IMR-90 (cell line): ENCODE measurements around the gene KCNQ5. TPM values are rescaled to one million over a fixed set of nuclear protein-coding genes. Genes with fewer than 3 reads are reported as not detected.

Source experiments
- ATAC-seq: fragments of 200-7000 bp; cut with Tn5 transposase; 2 replicates; pipeline ENCODE4 v1.9.1; 2020; ENCODE audit warnings: low read depth, mild to moderate bottlenecking, moderate library complexity
- BruUV-seq: library from RNA; stranded (reverse); fragments of 400-500 nt; replicated peaks from 2 replicates; lab custom pipeline; 2021; lab: Mats Ljungman, UMichigan
- CTCF ChIA-PET: fragments of 300-600 bp; formaldehyde crosslinking; extraction: SDS; loops from one replicate; lab custom pipeline; 2021; ENCODE audit warnings: antibody characterized with exemption; lab: Yijun Ruan, JAX
- POLR2A ChIA-PET: fragments of 300-600 bp; sonication (Branson Sonifier 250); formaldehyde crosslinking; loops from one replicate; lab custom pipeline; 2022; ENCODE audit warnings: antibody characterized with exemption; ENCODE audit not compliant: unreplicated experiment; lab: Charles Lee
- DNase-seq: peaks from one replicate; pipeline ENCODE4 v3.0.0; 2013
- H2AFZ ChIP-seq: replicated peaks from 2 replicates; pipeline ENCODE3; 2013; ENCODE audit warnings: low read length, mild to moderate bottlenecking; ENCODE audit not compliant: poor library complexity
- H2AK5ac ChIP-seq: 2 replicates; pipeline ENCODE4 v1.6.1; 2013; ENCODE audit warnings: low read depth, low read length, inconsistent platforms
- H2AK9ac ChIP-seq: replicated peaks from 2 replicates; pipeline ENCODE3; 2013; ENCODE audit warnings: mild to moderate bottlenecking, low read depth, low read length, moderate library complexity; ENCODE audit not compliant: poor library complexity
- H2BK120ac ChIP-seq: 2 replicates; pipeline ENCODE4 v1.6.1; 2013; ENCODE audit warnings: low read depth, low read length, inconsistent platforms
- H2BK15ac ChIP-seq: 3 replicates; pipeline ENCODE4 v1.6.1; 2013; ENCODE audit warnings: low read depth, low read length, inconsistent platforms
- H2BK20ac ChIP-seq: 2 replicates; pipeline ENCODE4 v1.6.1; 2013; ENCODE audit warnings: low read depth, mild to moderate bottlenecking, inconsistent platforms, low read length, moderate library complexity
- H2BK5ac ChIP-seq: 2 replicates; pipeline ENCODE4 v1.6.1; 2013; ENCODE audit warnings: mild to moderate bottlenecking, low read depth, low read length, inconsistent platforms; ENCODE audit not compliant: poor library complexity, severe bottlenecking
- H3K14ac ChIP-seq: replicated peaks from 2 replicates; pipeline ENCODE4 v1.6.1; 2013; ENCODE audit warnings: low read depth, low read length, inconsistent platforms
- H3K18ac ChIP-seq: 2 replicates; pipeline ENCODE4 v1.6.1; 2013; ENCODE audit warnings: low read depth, low read length, control low read depth
- H3K23ac ChIP-seq: 2 replicates; pipeline ENCODE4 v1.6.1; 2013; ENCODE audit warnings: low read depth, low read length, inconsistent platforms
- H3K27ac ChIP-seq: 2 replicates; pipeline ENCODE4 v1.5.1; 2013; ENCODE audit warnings: mild to moderate bottlenecking, control low read depth, low read length; ENCODE audit not compliant: insufficient read depth
- H3K27me3 ChIP-seq: 2 replicates; pipeline ENCODE4 v1.6.1; 2013; ENCODE audit warnings: low read length; ENCODE audit not compliant: control insufficient read depth, insufficient read depth
- H3K36me3 ChIP-seq: 2 replicates; pipeline ENCODE4 v1.6.1; 2013; ENCODE audit warnings: low read length, mixed read lengths; ENCODE audit not compliant: control insufficient read depth, insufficient read depth
- H3K4ac ChIP-seq: 2 replicates; pipeline ENCODE4 v1.6.1; 2013; ENCODE audit warnings: low read depth, low read length, inconsistent platforms
- H3K4me1 ChIP-seq: 2 replicates; pipeline ENCODE4 v1.6.1; 2013; ENCODE audit warnings: low read length, mixed read lengths; ENCODE audit not compliant: control insufficient read depth, insufficient read depth
- H3K4me2 ChIP-seq: 2 replicates; pipeline ENCODE4 v1.6.1; 2013; ENCODE audit warnings: low read depth, mild to moderate bottlenecking, control low read depth, low read length, moderate library complexity
- H3K4me3 ChIP-seq: 2 replicates; pipeline ENCODE4 v1.5.1; 2013; ENCODE audit warnings: low read depth, mild to moderate bottlenecking, control low read depth, low read length, moderate library complexity; ENCODE audit not compliant: insufficient read depth
- H3K56ac ChIP-seq: 2 replicates; pipeline ENCODE4 v1.6.1; 2013; ENCODE audit warnings: low read length, inconsistent platforms; ENCODE audit not compliant: insufficient read depth; ENCODE audit errors: extremely low read depth
- H3K79me1 ChIP-seq, 2 experiments: 2 replicates each; pipeline ENCODE4 v1.6.1; 2013; ENCODE audit warnings: low read length in 2 of 2, inconsistent platforms in 1 of 2, low read depth in 1 of 2
- H3K9ac ChIP-seq: 2 replicates; pipeline ENCODE4 v1.6.1; 2013; ENCODE audit warnings: low read depth, low read length, control low read depth
- H3K9me1 ChIP-seq: 2 replicates; pipeline ENCODE4 v1.6.1; 2013; ENCODE audit warnings: low read length, inconsistent platforms; ENCODE audit not compliant: insufficient read depth
- H3K9me3 ChIP-seq: 2 replicates; pipeline ENCODE4 v1.6.1; 2013; ENCODE audit warnings: low read length; ENCODE audit not compliant: control insufficient read depth, insufficient read depth
- H4K20me1 ChIP-seq: 2 replicates; pipeline ENCODE4 v1.6.1; 2013; ENCODE audit warnings: low read length, inconsistent platforms; ENCODE audit not compliant: insufficient read depth
- H4K5ac ChIP-seq: 2 replicates; pipeline ENCODE4 v1.6.1; 2013; ENCODE audit warnings: mild to moderate bottlenecking, low read depth, low read length, control low read depth
- H4K8ac ChIP-seq, 2 experiments: 2 replicates each; pipeline ENCODE4 v1.6.1; 2013; ENCODE audit warnings: low read depth in 2 of 2, low read length in 2 of 2, control low read depth in 1 of 2, inconsistent platforms in 1 of 2
- H4K91ac ChIP-seq: 2 replicates; pipeline ENCODE4 v1.6.1; 2013; ENCODE audit warnings: low read depth, low read length, inconsistent platforms; ENCODE audit not compliant: insufficient read depth
- BHLHE40 ChIP-seq: fragments of 150-350 bp; IDR thresholded peaks from 2 replicates; pipeline ENCODE4 v1.6.1; 2016; ENCODE audit warnings: mild to moderate bottlenecking, low read depth, low read length
- CEBPB ChIP-seq: IDR thresholded peaks from 2 replicates; pipeline ENCODE4 v1.6.1; 2012; ENCODE audit warnings: low read depth, low read length, improper control_type of control experiment
- CHD1 ChIP-seq: IDR thresholded peaks from 2 replicates; pipeline ENCODE4 v1.6.1; 2012; ENCODE audit warnings: low read depth, low read length, improper control_type of control experiment
- CTCF ChIP-seq: conservative IDR thresholded peaks from 2 replicates; pipeline ENCODE4 v1.5.1; 2012; ENCODE audit warnings: mild to moderate bottlenecking, low read depth, low read length, improper control_type of control experiment
- ELK1 ChIP-seq: fragments of 150-350 bp; IDR thresholded peaks from 2 replicates; pipeline ENCODE4 v1.6.1; 2016; ENCODE audit warnings: low read depth, mild to moderate bottlenecking, low read length, moderate library complexity, borderline replicate concordance
- FOS ChIP-seq: fragments of 150-350 bp; IDR thresholded peaks from 2 replicates; pipeline ENCODE4 v1.6.1; 2016; ENCODE audit warnings: low read depth, low read length
- MAFK ChIP-seq: IDR thresholded peaks from 2 replicates; pipeline ENCODE4 v1.6.1; 2012; ENCODE audit warnings: low read depth, low read length, improper control_type of control experiment
- MAZ ChIP-seq: IDR thresholded peaks from 2 replicates; pipeline ENCODE4 v1.6.1; 2012; ENCODE audit warnings: low read depth, mild to moderate bottlenecking, low read length, improper control_type of control experiment, moderate library complexity, borderline replicate concordance
- MXI1 ChIP-seq: IDR thresholded peaks from 2 replicates; pipeline ENCODE4 v1.6.1; 2012; ENCODE audit warnings: low read depth, mild to moderate bottlenecking, low read length, moderate library complexity, borderline replicate concordance
- NFE2L2 ChIP-seq: fragments of 150-350 bp; IDR thresholded peaks from 2 replicates; pipeline ENCODE4 v1.6.1; 2016; ENCODE audit warnings: low read depth, mild to moderate bottlenecking, low read length
- SMC3 ChIP-seq: fragments of 150-350 bp; IDR thresholded peaks from 2 replicates; pipeline ENCODE4 v1.6.1; 2016; ENCODE audit warnings: low read depth, mild to moderate bottlenecking, antibody characterized with exemption, low read length, moderate library complexity
- USF2 ChIP-seq: fragments of 150-350 bp; IDR thresholded peaks from 2 replicates; pipeline ENCODE4 v1.6.1; 2017; ENCODE audit warnings: mild to moderate bottlenecking, antibody characterized with exemption, low read length, low read depth
- WGBS, 2 experiments: methylation state at CpG; one replicate each; pipeline versions ENCODE4 v1.1.5 to v1.1.7; 2013; ENCODE audit warnings: missing lambda C conversion rate in 2 of 2; ENCODE audit not compliant: insufficient read length in 1 of 2; ENCODE audit errors: extremely low coverage in 2 of 2; 5-methylcytosine and 5-hydroxymethylcytosine counted together
- dilution Hi-C: fragments of 300-500 bp; cut with HindIII; formaldehyde crosslinking; loops from one replicate; pipeline ENCODE4 v1.14.3; 2018; ENCODE audit warnings: low sequenced_read_pairs; ENCODE audit not compliant: unreplicated experiment
- in situ Hi-C: fragments of 300-500 bp; cut with MboI; formaldehyde crosslinking; loops from 3 replicates; pipeline ENCODE4 v1.14.3; 2019; ENCODE audit warnings: low sequenced_read_pairs, inconsistent platforms, mixed read lengths
- intact Hi-C: fragments of 100-400 bp; cut with micrococcal nuclease; formaldehyde crosslinking; loops from 2 replicates; pipeline ENCODE4 v1.10.0; 2022
- polyA plus RNA-seq, 3 experiments: library from polyadenylated mRNA; depleted of rRNA; stranded (reverse); fragments of >200 nt; gene quantifications; 2 replicates each; pipeline ENCODE4 v1.2.3, GENCODE V29; 2012; ENCODE audit warnings: low replicate concordance in 1 of 3
- total RNA-seq: library from RNA; depleted of rRNA; stranded (reverse); fragments of >200 nt; gene quantifications from 2 replicates; pipeline ENCODE4 v1.2.3, GENCODE V29; 2012

KCNQ5 gene
- total and polyA plus RNA-seq, 2 of the 4 experiments (the other 2 are of a cell fraction), result 0.75 to 1.3 TPM

GRCh38 chr6:72757926-72758325 is 136.1 kb downstream of the KCNQ5 start:
- H3K4me2 ChIP-seq, result no peak overlapping the region
- dilution Hi-C loops, result no loop called here
- TF ChIP-seq BHLHE40 (no peak), CTCF (no peak), CEBPB (no peak), ELK1 (no peak), USF2 (no peak), MAFK (no peak), MAZ (no peak), NFE2L2 (no peak), FOS (no peak), MXI1 (no peak), SMC3 (no peak), CHD1 (no peak)
- H2AFZ ChIP-seq, result no peak overlapping the region
- H4K20me1 ChIP-seq, result no peaks in the 10 kb centered on the region
- no peak overlapping the region for H2BK120ac ChIP-seq
- DNase-seq, result no peak
- no peak overlapping the region for H4K91ac ChIP-seq
- H4K8ac ChIP-seq, result no peak overlapping the region
- H3K79me1 ChIP-seq, result peaks cover 0 to 2% of the 10 kb centered on the region in 2 experiments; a peak in 1 of 4 replicates
- WGBS, 2 experiments, result no CpG with 5 or more reads among the region's 1 CpG
- H3K56ac ChIP-seq, result no peak overlapping the region
- no peaks in the 10 kb centered on the region for H3K4me1 ChIP-seq
- H2BK15ac ChIP-seq, result no peak overlapping the region
- H3K9me1 ChIP-seq, result no peaks in the 10 kb centered on the region
- no peak overlapping the region for H3K4ac ChIP-seq
- H3K36me3 ChIP-seq, result no peaks in the 10 kb centered on the region
- no peak overlapping the region for H3K18ac ChIP-seq
- no peak overlapping the region for H3K23ac ChIP-seq
- H3K9me3 ChIP-seq, result no peaks in the 10 kb centered on the region
- H3K14ac ChIP-seq, result no peak overlapping the region
- ChIA-PET POLR2A (no interaction called here), CTCF (interaction anchor here (0.5 kb wide), 1 partner anchor 117 kb away, joined by 3 read pairs; no protein-coding TSS in a partner anchor)
- no peak overlapping the region for H2BK20ac ChIP-seq
- no peak overlapping the region for H3K4me3 ChIP-seq
- no peak overlapping the region for H2BK5ac ChIP-seq
- in situ Hi-C loops, result no loop called here
- ATAC-seq, result no peak
- H3K27ac ChIP-seq, result no peak overlapping the region
- H3K27me3 ChIP-seq, result no peaks in the 10 kb centered on the region
- no peak overlapping the region for H3K9ac ChIP-seq
- intact Hi-C loops, result no loop called here
- no TSS peak for BruUV-seq
- H2AK9ac ChIP-seq, result no peak overlapping the region
- H4K5ac ChIP-seq, result no peak overlapping the region
- H2AK5ac ChIP-seq, result no peak overlapping the region
